LNCAP (cell line): Measurements from ENCODE around the gene RAB1B.

Source experiments
- TF ChIP-seq, protein P1 (sequence below): fragments of 450-650 bp; IDR thresholded peaks from 2 replicates; pipeline ENCODE4 v1.5.1; 2017; ENCODE audit warnings: mild to moderate bottlenecking

Gene RAB1B

DNA sequence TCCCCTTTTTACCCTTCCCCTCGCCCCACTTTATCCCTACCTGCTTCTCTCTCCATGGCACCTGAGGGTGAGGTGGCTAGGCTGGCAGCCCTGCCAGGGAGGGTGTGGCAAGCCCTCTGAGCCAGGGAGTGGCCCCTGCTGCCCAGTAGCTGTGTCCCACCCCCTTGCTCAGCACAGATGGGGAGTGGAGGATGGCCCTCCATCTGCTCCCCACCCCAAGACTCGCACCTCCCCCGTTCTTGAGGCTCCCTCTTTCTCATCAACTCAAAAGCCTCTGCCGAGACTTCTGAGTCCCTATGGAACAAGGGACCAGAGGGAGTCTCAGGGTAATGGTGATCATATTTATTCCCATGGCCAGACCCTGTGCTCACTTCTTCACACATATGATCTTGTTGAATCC, 24.9 kb downstream of the RAB1B start:
- TF ChIP-seq, protein P1, sequence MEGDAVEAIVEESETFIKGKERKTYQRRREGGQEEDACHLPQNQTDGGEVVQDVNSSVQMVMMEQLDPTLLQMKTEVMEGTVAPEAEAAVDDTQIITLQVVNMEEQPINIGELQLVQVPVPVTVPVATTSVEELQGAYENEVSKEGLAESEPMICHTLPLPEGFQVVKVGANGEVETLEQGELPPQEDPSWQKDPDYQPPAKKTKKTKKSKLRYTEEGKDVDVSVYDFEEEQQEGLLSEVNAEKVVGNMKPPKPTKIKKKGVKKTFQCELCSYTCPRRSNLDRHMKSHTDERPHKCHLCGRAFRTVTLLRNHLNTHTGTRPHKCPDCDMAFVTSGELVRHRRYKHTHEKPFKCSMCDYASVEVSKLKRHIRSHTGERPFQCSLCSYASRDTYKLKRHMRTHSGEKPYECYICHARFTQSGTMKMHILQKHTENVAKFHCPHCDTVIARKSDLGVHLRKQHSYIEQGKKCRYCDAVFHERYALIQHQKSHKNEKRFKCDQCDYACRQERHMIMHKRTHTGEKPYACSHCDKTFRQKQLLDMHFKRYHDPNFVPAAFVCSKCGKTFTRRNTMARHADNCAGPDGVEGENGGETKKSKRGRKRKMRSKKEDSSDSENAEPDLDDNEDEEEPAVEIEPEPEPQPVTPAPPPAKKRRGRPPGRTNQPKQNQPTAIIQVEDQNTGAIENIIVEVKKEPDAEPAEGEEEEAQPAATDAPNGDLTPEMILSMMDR = no peak

DNA sequence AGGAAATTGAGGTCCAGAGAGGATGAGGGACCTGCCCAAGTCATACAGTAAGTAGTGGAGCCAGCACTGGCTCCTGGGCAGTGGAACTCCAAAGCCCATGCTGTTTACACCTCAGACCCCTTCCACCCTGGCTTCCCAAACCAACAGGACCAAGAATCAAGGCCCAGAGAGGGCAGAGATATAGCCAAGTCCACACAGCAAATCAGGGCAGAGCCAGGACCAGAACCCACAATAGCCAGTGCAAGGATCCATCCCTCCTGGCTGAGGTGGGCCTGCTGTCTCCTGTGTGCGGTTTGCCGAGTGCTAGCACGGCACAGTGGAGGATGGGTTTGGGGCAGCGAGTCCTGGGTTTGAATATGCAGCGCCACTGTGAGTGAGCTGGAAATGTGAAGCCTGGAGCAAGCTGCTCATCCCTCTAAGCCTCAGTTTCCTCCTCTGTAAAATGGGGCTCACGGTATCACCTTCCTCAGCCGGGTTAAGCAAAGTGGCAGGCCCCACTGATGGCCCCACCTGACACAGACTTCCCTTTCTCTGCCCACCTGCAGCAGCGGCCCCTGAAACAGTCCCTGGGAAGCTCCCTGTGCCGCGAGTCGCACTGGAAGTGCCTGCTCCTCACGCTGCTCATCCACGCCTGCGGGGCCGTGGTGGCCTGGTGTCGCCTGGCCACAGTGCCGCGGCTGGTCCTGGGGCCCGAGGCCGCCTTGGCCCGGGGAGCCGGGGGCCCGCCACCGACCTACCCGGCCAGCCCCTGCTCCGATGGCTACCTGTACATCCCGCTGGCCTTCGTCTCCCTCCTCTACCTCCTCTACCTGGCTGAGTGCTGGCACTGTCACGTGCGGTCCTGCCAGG, 25.6 kb downstream of the RAB1B start:
- TF ChIP-seq, protein P1 = no peak

DNA sequence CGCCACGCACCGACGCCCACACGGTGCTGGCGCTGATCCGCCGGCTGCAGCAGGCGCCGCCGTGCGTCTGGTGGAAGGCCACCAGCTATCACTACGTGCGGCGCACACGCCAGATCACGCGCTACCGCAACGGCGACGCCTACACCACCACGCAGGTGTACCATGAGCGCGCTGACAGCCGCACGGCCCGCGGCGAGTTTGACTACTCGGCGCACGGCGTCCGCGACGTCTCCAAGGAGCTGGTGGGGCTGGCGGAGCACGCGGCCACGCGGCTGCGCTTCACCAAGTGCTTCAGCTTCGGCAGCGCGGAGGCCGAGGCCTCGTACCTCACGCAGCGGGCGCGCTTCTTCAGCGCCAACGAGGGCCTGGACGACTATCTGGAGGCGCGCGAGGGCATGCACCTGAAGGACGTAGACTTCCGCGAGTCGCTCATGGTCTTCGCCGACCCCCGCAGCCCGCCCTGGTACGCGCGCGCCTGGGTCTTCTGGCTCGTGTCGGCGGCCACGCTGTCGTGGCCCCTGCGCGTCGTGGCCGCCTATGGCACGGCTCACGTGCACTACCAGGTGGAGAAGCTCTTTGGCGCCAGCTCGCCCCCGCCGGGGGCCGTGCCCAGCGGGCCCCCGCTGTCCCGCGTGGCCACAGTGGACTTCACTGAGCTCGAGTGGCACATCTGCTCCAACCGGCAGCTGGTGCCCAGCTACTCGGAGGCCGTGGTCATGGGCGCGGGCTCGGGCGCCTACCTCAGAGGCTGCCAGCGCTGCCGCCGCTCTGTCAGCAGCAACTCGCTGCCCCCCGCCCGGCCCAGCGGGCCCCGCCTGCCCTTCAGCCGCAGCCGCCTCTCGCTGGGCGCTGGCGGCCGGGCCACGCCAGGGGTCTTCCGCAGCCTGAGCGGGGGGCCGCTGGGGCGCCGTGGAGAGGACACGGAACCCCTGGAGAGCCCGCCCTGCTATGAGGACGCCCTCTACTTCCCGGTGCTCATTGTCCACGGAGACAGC, 26.5 kb downstream of the RAB1B start:
- TF ChIP-seq, protein P1 = no peak

DNA sequence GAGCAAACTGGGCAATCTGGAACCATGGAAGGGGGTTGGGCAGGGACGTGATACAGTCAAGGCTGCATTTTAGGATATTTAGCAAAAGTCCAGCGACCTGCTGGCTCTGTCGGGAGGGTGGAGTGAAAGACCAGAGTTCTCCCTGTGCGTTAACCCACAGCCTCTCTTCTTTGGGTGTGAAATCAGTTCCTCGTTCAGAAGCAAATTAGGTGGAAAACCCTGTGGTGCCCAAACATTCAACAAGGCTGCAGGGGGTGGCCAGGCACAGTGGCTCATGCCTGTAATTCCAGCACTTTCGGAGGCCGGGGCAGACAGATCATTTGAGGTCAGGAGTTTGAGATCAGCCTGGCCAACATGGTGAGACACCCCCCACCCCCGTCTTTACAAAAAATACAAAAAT, 29.2 kb downstream of the RAB1B start:
- TF ChIP-seq, protein P1 = no peak

DNA sequence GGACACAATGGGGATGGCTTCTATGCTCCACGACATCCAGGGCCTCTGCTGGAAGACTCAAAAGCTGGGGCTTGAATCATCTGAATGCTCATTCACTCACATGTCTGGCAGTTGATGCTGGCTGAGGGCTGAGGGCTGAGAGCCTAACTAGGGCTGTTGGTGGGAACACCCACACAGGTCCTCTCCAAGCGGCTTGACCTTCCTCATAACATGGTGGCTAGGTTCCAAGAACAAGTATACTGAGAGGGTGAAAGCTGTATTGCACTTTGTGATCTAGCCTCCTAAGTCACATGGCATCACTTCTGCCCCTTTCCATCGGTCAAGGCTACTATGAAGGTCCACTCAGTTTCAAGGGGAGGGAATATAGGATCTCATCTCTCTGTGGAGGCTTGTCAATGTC, 30.7 kb downstream of the RAB1B start:
- TF ChIP-seq, protein P1 = no peak

DNA sequence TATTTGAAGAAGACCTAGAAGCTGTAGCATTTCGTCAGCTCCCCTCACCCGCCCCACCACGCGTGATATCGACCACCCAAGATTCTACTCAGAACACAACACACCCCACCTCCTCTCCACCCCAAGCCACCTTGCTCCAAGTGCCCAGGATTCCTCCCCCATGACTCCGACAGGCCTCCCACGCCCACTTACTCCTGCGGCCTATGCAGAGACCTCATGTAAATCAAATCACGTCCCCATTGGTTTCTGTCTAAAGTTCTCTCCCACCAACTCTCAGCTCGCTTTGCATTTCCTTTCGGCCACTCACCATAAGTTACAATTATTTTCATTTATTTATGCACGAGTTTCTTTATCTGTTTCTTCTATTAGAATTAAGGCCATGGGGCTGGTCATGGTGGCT, 34.2 kb downstream of the RAB1B start:
- TF ChIP-seq, protein P1 = no peak

DNA sequence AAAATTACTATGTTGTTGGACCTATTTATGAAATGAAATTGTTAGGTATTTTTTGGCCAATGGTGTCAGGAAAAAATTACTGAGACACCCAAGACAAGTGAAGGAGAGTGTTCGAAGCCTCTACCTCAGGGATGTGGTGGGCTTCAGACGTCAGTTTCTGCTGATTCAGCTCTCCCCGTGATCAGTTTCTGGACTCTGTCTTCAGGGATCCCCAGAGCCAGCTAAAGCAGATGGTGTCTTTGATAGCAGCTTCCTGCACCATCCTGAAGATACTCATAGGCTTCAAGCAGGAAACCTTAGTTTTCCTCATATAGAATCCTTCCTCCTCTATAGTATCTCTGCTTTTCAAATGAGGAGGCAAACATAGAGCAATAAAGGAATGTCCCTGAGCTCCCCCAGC, 41.0 kb downstream of the RAB1B start:
- TF ChIP-seq, protein P1 = no peak
